Body of pancreas (tissue), 4 donors: Measurements from ENCODE around the gene KIF11.

ENCODE experiments used
- POLR2A ChIP-seq, 3 donors: fragments of 450-650 bp; IDR thresholded peaks; one replicate each; pipeline ENCODE4 v1.6.1; 2016; ENCODE audit warnings: antibody characterized with exemption in 3 of 3, mild to moderate bottlenecking in 2 of 3
- TF ChIP-seq, protein P1 (sequence below), 7 experiments: fragments of 450-650 bp in 4 of 7; fragments of 200-600 bp in 3 of 7; sonication (generic) in 3 of 7; IDR thresholded peaks; one replicate each; pipeline ENCODE4 v1.5.1; 2016 to 2019; ENCODE audit warnings: antibody characterized with exemption in 7 of 7

DNA sequence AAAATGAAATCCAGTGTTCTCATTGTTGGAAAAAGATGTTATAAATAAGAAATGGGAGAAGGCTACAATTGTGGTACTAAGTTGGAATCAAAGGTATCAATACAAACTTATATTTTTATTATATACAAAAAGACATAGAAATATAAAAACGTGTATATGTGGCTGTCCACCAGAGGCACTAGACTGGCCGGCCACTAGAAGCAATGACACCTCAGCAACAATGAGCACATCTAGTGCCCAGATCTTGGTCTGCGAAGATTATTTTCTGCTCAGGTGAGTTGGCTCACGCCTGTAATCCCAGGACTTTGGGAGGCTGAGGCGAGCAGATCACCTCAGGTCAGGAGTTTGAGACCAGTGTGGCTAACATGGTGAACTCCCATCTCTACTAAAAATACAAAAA is 40.6 kb upstream of the KIF11 start:
- TF ChIP-seq, protein P1, sequence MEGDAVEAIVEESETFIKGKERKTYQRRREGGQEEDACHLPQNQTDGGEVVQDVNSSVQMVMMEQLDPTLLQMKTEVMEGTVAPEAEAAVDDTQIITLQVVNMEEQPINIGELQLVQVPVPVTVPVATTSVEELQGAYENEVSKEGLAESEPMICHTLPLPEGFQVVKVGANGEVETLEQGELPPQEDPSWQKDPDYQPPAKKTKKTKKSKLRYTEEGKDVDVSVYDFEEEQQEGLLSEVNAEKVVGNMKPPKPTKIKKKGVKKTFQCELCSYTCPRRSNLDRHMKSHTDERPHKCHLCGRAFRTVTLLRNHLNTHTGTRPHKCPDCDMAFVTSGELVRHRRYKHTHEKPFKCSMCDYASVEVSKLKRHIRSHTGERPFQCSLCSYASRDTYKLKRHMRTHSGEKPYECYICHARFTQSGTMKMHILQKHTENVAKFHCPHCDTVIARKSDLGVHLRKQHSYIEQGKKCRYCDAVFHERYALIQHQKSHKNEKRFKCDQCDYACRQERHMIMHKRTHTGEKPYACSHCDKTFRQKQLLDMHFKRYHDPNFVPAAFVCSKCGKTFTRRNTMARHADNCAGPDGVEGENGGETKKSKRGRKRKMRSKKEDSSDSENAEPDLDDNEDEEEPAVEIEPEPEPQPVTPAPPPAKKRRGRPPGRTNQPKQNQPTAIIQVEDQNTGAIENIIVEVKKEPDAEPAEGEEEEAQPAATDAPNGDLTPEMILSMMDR (IDR thresholded peaks at IDR 0.05) = no peak
- no peak for TF ChIP-seq POLR2A (IDR thresholded peaks at IDR 0.05)
